ENCODE measurements around the gene PLXDC2. TPM values are rescaled to one million over a fixed set of nuclear protein-coding genes. Genes with fewer than 3 reads are reported as not detected.

Gene PLXDC2
- total RNA-seq, 2 experiments from 2014 or later = not detected

GRCh38 chr10:20017961-20018360 is 201.7 kb downstream of the PLXDC2 start:
- ChIA-PET CTCF (interaction anchor here (1.5 kb wide), 1 partner anchor 8 kb away, joined by 4 read pairs; no protein-coding TSS in a partner anchor), POLR2A (no interaction called here)
- intact Hi-C loops (cut with micrococcal nuclease) = no loop called here
- no peak for TF ChIP-seq CTCF (IDR thresholded peaks at IDR 0.05)
- H3K9me3 Mint-ChIP-seq = peaks cover 4% of the 10 kb centered on the region
- no peak overlapping the region for H3K27ac Mint-ChIP-seq
- no peak for DNase-seq
- no peaks in the 10 kb centered on the region for H3K4me1 Mint-ChIP-seq (ENCODE audit: low read depth)
- no peaks in the 10 kb centered on the region for H3K27me3 Mint-ChIP-seq
- no peak for ATAC-seq
- H3K4me3 Mint-ChIP-seq = no peak overlapping the region
- no peaks in the 10 kb centered on the region for H3K36me3 Mint-ChIP-seq (ENCODE audit: low read depth)

GRCh38 chr10:20020677-20021076 is 204.4 kb downstream of the PLXDC2 start:
- Mint-ChIP-seq H3K36me3 (ENCODE audit: low read depth) (no peaks in the 10 kb centered on the region), H3K27ac (no peak overlapping the region), H3K27me3 (no peaks in the 10 kb centered on the region), H3K4me3 (no peak overlapping the region), H3K9me3 (peaks cover 4% of the 10 kb centered on the region), H3K4me1 (ENCODE audit: low read depth) (no peaks in the 10 kb centered on the region)
- no peak for DNase-seq
- ChIA-PET CTCF (no interaction called here), POLR2A (no interaction called here)
- no peak for TF ChIP-seq CTCF (IDR thresholded peaks at IDR 0.05)
- intact Hi-C loops (cut with micrococcal nuclease) = no loop called here
- no peak for ATAC-seq

GRCh38 chr10:20029523-20029922 is 213.3 kb downstream of the PLXDC2 start:
- no peak for ATAC-seq

GRCh38 chr10:20033476-20033875 is 217.2 kb downstream of the PLXDC2 start:
- Mint-ChIP-seq H3K4me1 (ENCODE audit: low read depth) (no peaks in the 10 kb centered on the region), H3K4me3 (no peak overlapping the region), H3K36me3 (ENCODE audit: low read depth) (no peaks in the 10 kb centered on the region), H3K27ac (no peak overlapping the region), H3K27me3 (no peaks in the 10 kb centered on the region), H3K9me3 (peaks cover 2% of the 10 kb centered on the region)
- intact Hi-C loops (cut with micrococcal nuclease) = no loop called here
- ATAC-seq (no peak), DNase-seq (no peak)
- CTCF ChIA-PET = no interaction called here
- POLR2A ChIA-PET = no interaction called here
- TF ChIP-seq CTCF (IDR thresholded peaks at IDR 0.05) = no peak

More at GRCh38 chr10:20029523-20029922, 213.3 kb downstream of the PLXDC2 start:
- ChIA-PET CTCF (no interaction called here), POLR2A (interaction anchor here (0.6 kb wide), 1 partner anchor 286 kb away, joined by 4 read pairs; no protein-coding TSS in a partner anchor)
- Mint-ChIP-seq H3K9me3 (no peaks in the 10 kb centered on the region), H3K4me3 (no peak overlapping the region), H3K27me3 (no peaks in the 10 kb centered on the region), H3K27ac (no peak overlapping the region), H3K4me1 (ENCODE audit: low read depth) (no peaks in the 10 kb centered on the region), H3K36me3 (ENCODE audit: low read depth) (no peaks in the 10 kb centered on the region)
- intact Hi-C loops (cut with micrococcal nuclease) = no loop called here
- no peak for DNase-seq
- no peak for TF ChIP-seq CTCF (IDR thresholded peaks at IDR 0.05)

GRCh38 chr10:20034732-20035131 is 218.5 kb downstream of the PLXDC2 start:
- DNase-seq (no peak), ATAC-seq (no peak)
- Mint-ChIP-seq H3K4me1 (ENCODE audit: low read depth) (no peaks in the 10 kb centered on the region), H3K27ac (no peak overlapping the region), H3K4me3 (no peak overlapping the region), H3K27me3 (no peaks in the 10 kb centered on the region), H3K36me3 (ENCODE audit: low read depth) (no peaks in the 10 kb centered on the region), H3K9me3 (peaks cover 2% of the 10 kb centered on the region)
- intact Hi-C loops (cut with micrococcal nuclease) = no loop called here
- TF ChIP-seq CTCF (IDR thresholded peaks at IDR 0.05) = no peak
- POLR2A ChIA-PET = no interaction called here
- CTCF ChIA-PET = no interaction called here
